Tibial artery (tissue), 4 donors: ENCODE data around the gene SPTAN1.
"Not testable (repeated sequence)": the region's sequence is repeated elsewhere in the genome, so short reads cannot be mapped to it uniquely, and the experiment has no call there.

ENCODE experiments used
- DNase-seq, 2 donors: peaks; one replicate each; pipeline ENCODE4 v3.0.0-alpha.2; 2019
- H3K27ac ChIP-seq, 2 donors: fragments of 200-600 bp; sonication (generic) in 1 of 2; 1 replicate in 1 of 2; 2 replicates in 1 of 2; pipeline ENCODE4 v1.5.1; 2018 to 2019; ENCODE audit warnings: mild to moderate bottlenecking in 1 of 2
- H3K27me3 ChIP-seq, 2 donors: fragments of 200-600 bp; sonication (generic) in 1 of 2; one replicate each; pipeline versions ENCODE4 v1.5.1 to v1.6.0; 2016 to 2019
- H3K36me3 ChIP-seq, 3 donors: fragments of 200-600 bp; sonication (generic) in 2 of 3; one replicate each; pipeline ENCODE4 v1.5.1; 2016 to 2019; ENCODE audit warnings: mild to moderate bottlenecking in 2 of 3
- H3K4me1 ChIP-seq, 4 donors: fragments of 200-600 bp; sonication (generic) in 2 of 4; 1 replicate in 3 of 4; 2 replicates in 1 of 4; pipeline ENCODE4 v1.5.1; 2016 to 2019
- H3K4me3 ChIP-seq, 2 donors: fragments of 200-600 bp; sonication (generic) in 1 of 2; 1 replicate in 1 of 2; 2 replicates in 1 of 2; pipeline ENCODE4 v1.5.1; 2018 to 2019; ENCODE audit warnings: mild to moderate bottlenecking in 2 of 2
- H3K9me3 ChIP-seq, 3 donors: fragments of 200-600 bp; sonication (generic) in 1 of 3; one replicate each; pipeline ENCODE4 v1.5.1; 2016 to 2019
- CTCF ChIP-seq, 2 experiments: fragments of 200-600 bp in 1 of 2; fragments of 450-650 bp in 1 of 2; IDR thresholded peaks; one replicate each; pipeline ENCODE4 v1.5.1; 2017 to 2019; ENCODE audit warnings: antibody characterized with exemption in 2 of 2, mild to moderate bottlenecking in 1 of 2, moderate library complexity in 1 of 2
- intact Hi-C: fragments of 100-400 bp; cut with DNase I; formaldehyde crosslinking; loops from one replicate; pipeline ENCODE4 v1.15.0; 2023; ENCODE audit warnings: low total_unique reads

Gene SPTAN1

GRCh38 chr9:128552153-128552743 is at the start of gene SPTAN1:
SPTAN1 (plus strand) TSS chr9:128552587; CDS start chr9:128566741, 14,154 bp downstream.
- Histone ChIP-seq H3K27me3 (no peaks in the 10 kb centered on the region), H3K4me3 (peak within 1 kb of the TSS; percentile 89 to 95), H3K4me1 (peaks cover 0 to 60% (median 43%) of the 10 kb centered on the region in 4 donors), H3K27ac (peak within 1 kb of the TSS; percentile 96 to 97), H3K9me3 (no peaks in the 10 kb centered on the region), H3K36me3 (no peaks in the 10 kb centered on the region)
- TF ChIP-seq CTCF (IDR thresholded peaks at IDR 0.05) = peak in 1 of 2 experiments; percentile 41
- DNase-seq = peak; percentile 86 to 95
- intact Hi-C loops = loop anchor here (10.0 kb wide), 1 partner anchor 97 kb away; the partner anchor contains the start of gene ODF2

GRCh38 chr9:128503415-128503825 is 49.0 kb upstream of the SPTAN1 start:
- peak in 1 of 2 donors; percentile 52 for DNase-seq
- H3K9me3 ChIP-seq, H3K27me3 ChIP-seq: not testable (repeated sequence)
- peak overlapping the region; percentile 87 to 88 for H3K4me3 ChIP-seq
- H3K27ac ChIP-seq = peak overlapping the region; percentile 83 to 88
- peaks cover 5 to 33% (median 7%) of the 10 kb centered on the region in 3 donors for H3K36me3 ChIP-seq
- peaks cover 0 to 39% (median 25%) of the 10 kb centered on the region in 4 donors for H3K4me1 ChIP-seq
- intact Hi-C loops = loop anchor here (5.0 kb wide), 1 partner anchor 46 kb away; the partner anchor contains the start of gene ODF2

- Histone ChIP-seq H3K4me3 (peak overlapping the region; percentile 87 to 88), H3K4me1 (peaks cover 0 to 39% (median 25%) of the 10 kb centered on the region in 4 donors), H3K27me3 (no peaks in the 10 kb centered on the region), H3K9me3 (no peaks in the 10 kb centered on the region), H3K36me3 (peaks cover under 1 to 33% (median 3%) of the 10 kb centered on the region in 3 donors), H3K27ac (peak overlapping the region; percentile 83 to 88)
- no peak for TF ChIP-seq CTCF (IDR thresholded peaks at IDR 0.05)
- intact Hi-C loops = loop anchor here (5.0 kb wide), 1 partner anchor 47 kb away; the partner anchor contains the start of gene ODF2
- peak in 1 of 2 donors; percentile 48 for DNase-seq
Observed at GRCh38 chr9:128503870-128504269, 48.5 kb upstream of the SPTAN1 start.

- peak; percentile 93 to 96 for DNase-seq
- Histone ChIP-seq H3K4me3 (peak within 1 kb of the TSS; percentile 87 to 88), H3K27ac (peak within 1 kb of the TSS; percentile 83 to 88), H3K4me1 (peaks cover 0 to 39% (median 25%) of the 10 kb centered on the region in 4 donors), H3K36me3 (peaks cover 3 to 33% (median 10%) of the 10 kb centered on the region in 3 donors), H3K27me3 (no peaks in the 10 kb centered on the region), H3K9me3 (no peaks in the 10 kb centered on the region)
- intact Hi-C loops = loop anchor here (5.0 kb wide), 1 partner anchor 47 kb away; the partner anchor contains the start of gene ODF2
- no peak for TF ChIP-seq CTCF (IDR thresholded peaks at IDR 0.05)
Observed at GRCh38 chr9:128504485-128505413, 47.6 kb upstream of the SPTAN1 start, which contains the start of gene GLE1. GLE1 (plus strand) TSS chr9:128504719; CDS start chr9:128504806, 87 bp downstream.

GRCh38 chr9:128505414-128505765 is 47.0 kb upstream of the SPTAN1 start:
- peak overlapping the region; percentile 87 to 88 for H3K4me3 ChIP-seq
- DNase-seq = peak in 1 of 2 donors; percentile 3
- H3K27ac ChIP-seq = peak overlapping the region; percentile 83 to 88
- H3K4me1 ChIP-seq = peaks cover 0 to 39% (median 25%) of the 10 kb centered on the region in 4 donors
- no peak for TF ChIP-seq CTCF (IDR thresholded peaks at IDR 0.05)
- peaks cover 9 to 33% (median 14%) of the 10 kb centered on the region in 3 donors for H3K36me3 ChIP-seq
- intact Hi-C loops = no loop called here
- no peaks in the 10 kb centered on the region for H3K27me3 ChIP-seq
- H3K9me3 ChIP-seq = no peaks in the 10 kb centered on the region

- Histone ChIP-seq H3K4me1 (peaks cover 0 to 38% (median 23%) of the 10 kb centered on the region in 4 donors), H3K36me3 (peaks cover 9 to 33% (median 14%) of the 10 kb centered on the region in 3 donors), H3K4me3 (peak overlapping the region in 1 of 2 donors; percentile 88)
- intact Hi-C loops, H3K9me3 ChIP-seq, H3K27ac ChIP-seq, H3K27me3 ChIP-seq: not testable (repeated sequence)
- peak in 1 of 2 donors; percentile 13 for DNase-seq
Observed at GRCh38 chr9:128505906-128506305, 46.5 kb upstream of the SPTAN1 start.
